HG02798 (cell line): ENCODE measurements around the gene SRPX.

ENCODE experiments used
- ATAC-seq: cut with Tn5 transposase; IDR thresholded peaks from one replicate; pipeline ENCODE4 v1.9.1; 2021; ENCODE audit warnings: mild to moderate bottlenecking; ENCODE audit not compliant: unreplicated experiment, poor library complexity

The SRPX gene

DNA sequence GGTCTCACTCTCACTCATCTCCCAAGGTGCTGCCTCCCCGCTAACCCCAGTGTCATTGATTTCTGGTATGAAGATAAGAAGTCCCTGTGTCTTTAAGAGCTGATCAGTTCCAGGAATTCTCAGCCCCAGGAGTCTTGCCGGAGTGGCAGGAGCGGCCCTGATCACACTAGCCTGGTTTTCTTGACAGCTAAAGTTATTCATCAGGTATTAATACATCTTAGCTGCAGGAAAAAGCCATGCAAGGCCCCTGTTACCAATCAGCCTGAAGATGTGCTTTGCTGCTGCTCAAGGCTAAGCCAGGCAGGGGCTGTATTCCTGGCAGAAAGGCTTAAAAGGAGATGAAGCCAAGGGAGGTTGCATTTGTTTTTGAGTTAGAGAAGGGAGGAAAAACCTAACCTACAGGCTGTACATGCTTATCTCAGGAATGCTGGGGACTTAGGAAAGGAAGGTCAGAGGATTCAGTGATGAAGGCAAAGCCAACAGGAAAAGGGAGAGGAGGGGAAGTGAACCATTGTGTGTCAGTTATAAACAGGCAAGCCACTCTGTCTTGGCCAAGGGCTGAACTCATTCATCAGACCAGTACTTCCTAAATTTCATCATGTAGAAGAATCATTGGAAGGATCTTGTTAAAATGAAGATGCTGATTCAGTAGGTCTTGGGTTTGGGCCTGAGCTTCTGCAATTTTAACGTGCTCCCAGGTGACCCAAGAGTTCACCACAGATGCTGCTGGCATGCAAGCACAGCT lies 8.6 kb downstream of the SRPX start:
- ATAC-seq = no peak

DNA sequence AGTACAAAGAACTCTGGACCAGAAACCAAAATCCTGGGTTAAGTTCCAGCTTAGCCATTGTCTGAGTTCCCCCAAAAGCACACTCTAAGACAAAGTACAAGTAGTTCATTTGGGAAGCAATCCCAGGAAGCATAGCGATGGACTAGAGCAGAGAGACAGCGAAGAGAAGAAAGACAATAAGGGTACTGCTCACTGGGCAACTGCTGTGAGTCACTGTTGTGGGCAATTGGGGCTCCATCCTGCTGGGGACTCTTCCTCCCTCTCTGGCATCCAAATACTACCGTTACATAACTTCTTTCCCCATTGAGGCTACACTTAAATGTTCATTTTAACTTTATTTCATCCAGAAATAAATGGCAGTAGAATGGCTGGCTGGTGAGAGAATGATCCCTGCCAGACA lies 14.1 kb downstream of the SRPX start:
- no peak for ATAC-seq

DNA sequence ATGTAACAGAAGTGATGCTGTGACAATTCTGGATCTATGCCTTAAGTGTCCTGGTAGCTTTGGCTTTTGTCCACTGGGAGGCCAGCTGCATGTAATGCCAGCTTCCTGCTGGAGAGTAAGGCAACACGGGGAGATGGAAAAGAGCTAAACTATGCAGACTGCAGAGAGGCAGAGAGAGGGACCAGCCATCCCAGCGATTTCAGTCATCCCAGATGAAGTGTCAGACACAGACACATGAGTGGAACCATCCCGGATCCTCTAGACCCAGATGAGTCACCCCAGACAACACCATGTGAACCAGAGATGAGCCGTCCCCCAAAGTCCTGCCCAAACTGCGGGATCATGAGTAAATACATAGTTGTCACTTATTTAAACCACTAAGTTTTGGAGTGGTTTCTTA lies 14.6 kb downstream of the SRPX start:
- ATAC-seq = no peak

DNA sequence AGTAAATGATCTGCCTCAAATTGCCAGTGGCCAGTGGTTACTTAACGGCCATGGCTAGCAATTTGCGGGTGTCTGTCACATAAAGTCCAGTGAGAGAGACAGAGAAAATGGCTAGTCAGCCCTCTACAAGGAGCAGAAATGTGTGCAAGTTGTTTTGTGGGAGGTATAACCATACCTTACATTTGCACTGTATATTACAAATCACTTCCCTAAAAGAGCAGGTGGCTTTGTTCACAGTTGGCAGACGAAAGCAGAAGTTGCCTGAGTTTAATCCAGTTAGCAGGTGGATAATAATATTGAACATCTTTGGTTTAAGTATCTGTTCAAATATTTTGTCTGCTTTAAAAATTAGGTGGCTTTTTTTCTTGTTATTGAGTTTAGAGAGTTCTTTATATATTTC lies 15.6 kb downstream of the SRPX start:
- no peak for ATAC-seq

DNA sequence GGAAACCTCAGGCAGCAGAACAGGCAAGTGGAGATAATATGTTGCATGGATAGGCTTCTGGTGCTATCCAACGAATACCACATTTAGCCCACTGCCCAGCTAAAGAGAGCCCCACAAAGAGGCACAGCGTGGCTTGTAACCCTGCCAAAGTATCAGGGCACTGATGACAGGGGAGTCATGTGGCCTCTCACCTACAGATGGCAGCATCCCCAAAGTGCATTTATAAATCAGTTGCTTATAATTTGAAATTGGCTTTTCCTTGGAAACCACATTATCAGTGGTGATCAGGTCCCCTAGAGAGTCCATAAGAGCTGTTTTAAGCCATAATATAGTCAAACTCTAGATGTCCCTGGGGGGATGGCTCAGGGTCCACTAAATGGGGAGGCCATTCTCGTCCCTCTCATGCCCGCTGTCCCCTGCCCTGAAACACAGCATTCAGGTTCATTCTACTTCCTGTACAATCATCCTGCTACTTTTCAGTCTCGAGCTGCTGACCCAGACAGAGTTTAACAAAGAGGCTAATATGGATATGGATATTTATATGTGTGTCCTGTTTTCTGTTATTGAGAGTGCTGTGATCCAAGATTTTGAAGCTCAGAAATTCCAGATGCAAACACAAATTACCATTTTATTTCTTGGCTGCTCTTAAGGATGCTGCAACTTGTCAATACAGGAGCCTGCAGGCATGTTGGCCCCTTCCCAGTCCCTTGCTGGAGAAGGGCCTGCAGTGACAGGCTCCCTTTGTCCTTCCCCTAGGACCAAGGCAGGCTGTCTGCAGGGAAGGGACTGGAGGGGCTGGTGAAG lies 28.5 kb downstream of the SRPX start:
- no peak for ATAC-seq

DNA sequence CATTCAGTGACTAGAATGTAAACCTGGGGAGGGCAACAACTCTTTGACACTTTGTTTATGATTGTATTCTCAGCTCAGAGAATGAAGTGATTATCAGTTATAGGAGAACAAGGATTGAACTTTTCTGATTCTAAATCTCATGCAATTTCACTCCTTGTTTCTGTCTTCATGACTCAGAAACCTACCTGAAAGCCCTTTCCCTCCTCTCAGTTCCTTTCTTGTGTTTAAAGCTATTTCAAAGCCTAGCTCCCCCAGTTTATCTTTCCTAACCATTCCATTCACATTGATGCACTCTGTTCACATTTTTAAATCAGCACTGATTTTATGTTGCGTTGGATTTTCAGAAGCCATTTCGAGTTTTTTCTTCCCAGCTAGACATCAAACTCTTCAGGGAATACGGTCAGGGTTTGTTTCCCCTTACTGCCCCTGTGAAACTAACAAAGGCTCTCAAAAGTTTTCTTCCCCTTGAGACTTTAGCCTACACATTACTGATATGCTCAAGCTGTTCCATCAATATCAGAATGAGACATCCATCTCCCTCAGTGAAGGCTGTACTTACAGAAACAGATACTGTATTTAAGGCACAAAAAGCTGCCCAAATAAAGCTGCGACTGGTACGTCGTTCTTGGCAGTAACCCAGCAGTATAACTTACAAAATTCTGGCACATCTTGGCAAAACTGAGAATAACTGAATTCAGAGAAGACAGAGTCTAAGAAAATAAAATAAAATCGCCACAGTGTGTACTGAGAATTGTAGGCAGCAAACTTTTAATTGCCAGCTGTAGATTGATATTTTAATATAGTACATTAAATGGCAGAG lies 31.0 kb downstream of the SRPX start:
- no peak for ATAC-seq

DNA sequence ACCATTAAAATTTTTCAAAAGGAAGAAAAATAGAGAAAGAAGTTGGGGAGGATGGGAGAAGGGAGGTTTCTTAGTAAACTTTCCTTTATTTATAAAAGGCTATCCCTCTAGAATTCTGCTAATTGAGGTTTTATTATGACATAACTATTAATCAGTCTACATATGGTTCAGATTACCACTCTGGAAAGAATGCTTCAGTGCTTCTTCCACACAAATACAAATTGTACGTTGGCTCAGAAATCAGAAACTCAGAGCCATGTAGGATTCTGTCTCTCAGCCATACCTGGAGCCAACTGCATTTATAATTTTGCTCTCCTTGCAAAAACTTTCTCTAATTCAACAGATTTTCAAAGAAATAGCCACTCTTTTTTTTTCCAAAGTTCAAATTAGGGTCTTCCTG lies 37.1 kb downstream of the SRPX start:
- no peak for ATAC-seq

DNA sequence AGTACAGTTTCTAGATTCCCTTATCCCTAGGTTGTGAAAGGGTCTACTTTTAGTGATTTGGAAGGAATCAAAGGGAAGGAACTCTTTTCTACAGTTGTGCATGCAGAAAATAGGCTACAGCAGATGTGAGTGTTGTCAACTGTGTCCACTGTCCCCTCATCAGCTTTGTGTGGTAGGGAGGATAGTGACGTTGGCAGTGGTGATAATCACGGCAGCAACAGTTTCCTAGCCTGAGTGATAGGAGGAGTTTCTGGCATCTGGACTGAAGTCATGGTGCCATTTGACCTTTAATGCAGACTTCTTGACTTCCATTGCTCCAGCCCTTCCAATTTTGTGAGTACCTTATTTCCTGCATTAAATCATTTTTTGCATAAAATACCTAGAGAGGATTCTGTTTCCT lies 39.3 kb downstream of the SRPX start:
- ATAC-seq = no peak

DNA sequence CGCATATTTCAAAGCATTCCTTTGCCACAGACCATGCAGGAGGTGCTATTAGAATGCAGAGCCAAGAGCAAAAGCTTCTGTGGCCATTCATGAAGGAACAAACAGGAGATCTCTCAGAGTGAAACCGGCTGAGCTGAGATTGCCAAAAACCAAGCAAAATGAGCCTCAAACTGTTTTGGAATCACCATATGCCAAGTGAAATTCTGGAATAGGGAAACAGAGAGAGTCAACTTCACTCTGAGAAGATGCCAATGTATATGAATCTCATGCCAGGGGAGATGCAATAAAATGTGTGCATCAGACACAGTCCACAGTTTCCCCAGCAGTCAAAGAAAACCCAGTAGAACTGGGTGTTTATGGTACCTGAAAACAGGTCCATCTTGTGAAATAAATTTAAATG lies 42.3 kb downstream of the SRPX start:
- no peak for ATAC-seq

DNA sequence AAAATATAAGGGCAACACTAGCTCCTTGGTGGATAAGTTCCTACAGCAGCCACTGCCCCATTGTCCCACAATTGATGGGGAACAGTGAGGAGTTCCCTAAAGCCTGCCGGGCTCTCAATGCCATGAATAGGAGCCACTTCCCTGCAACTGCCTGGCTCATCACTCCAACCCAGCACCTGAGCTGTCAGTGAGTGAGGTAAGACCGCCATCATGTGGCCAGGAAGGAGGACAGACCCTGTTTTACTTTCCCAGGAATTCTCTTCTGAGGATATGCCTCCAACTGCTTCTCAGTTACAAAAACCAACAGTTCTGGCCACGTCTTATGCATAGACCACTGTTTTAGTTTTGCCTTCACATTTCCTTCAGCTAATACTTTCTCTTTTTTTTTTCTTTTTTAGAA lies 45.5 kb downstream of the SRPX start:
- no peak for ATAC-seq

DNA sequence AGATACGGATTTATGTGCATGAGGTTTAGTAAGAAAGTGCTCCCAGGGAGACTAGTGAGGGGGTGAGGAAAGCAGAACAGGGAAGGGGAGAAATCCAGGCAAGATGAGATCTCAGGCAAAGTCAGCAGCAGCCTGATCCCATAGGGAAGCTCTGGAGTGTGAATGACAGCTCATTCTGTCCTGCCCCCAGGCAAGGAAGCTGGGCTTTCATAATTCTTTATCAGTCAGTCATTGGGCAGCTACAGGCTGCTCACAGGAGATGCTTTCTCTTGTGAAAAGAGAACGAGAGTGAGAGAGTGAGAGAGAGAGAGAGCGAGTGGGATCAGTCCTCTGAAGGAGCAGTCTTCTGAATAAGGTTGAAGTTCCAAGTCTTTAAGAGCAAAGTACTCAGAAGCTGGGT lies 48.1 kb downstream of the SRPX start:
- no peak for ATAC-seq

DNA sequence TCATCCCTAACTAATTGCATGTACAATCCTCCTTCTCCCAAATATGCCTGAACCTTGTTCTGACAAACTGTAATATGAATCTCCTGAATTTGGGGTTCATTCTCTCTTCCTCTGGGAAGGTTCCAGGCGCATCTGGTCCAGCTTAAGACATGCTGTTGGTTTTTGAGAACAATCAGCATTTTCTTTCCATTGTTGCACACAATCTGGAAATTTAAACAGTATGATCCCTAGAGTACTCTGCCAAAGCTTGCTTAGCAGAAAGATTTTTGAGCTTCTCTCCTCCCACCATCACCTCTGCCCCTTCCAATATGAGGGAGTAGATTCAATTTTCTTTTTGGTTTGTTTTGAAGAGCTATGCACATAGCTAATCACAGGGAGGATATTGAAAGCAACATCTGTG lies 50.1 kb downstream of the SRPX start:
- ATAC-seq = no peak

DNA sequence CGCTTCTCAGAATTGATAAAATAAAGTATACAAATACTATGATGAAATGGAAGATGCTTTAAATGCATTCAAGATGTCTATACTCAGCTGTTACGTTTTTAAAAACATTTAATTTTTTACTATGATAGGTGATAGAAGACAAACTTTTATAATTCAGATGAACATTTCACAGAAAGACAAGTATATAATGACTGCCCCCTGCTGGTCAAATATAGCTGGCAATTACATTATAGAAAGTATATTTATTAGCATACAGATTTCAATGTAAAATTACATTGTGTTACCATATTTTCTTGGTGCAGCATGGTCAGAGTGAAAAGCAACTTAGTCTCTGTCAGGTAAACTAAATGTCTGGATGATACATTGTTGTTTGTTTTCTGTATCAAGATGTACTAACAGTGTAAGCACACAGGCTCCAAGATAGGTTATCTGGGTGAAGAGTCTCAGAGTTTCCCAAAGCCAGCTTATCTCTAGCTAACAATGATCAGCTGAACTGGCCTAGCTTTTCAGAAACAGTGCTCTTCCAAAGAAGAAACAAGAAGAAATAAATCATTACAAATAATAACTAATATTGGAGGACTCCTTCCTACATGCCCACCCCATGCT lies 54.1 kb downstream of the SRPX start:
- no peak for ATAC-seq

DNA sequence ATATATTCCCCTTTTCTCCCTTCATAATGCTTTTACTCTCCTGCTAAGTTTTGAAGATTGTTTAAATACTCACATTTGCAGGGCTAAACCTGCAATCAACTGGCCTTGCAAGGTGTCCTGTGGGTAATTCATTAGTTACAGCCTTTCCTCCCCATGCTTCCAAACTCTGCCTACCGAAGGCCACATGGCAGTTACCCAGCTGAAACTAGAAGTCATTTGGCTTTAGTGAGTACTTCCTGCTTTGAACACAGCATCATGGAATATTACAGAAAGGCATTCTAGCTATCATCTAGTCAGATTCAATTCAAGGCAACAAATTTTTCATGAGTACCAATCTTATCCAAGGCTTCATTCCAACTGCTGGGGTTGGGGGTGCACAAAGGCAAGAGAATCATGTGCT lies 55.6 kb downstream of the SRPX start:
- no peak for ATAC-seq

DNA sequence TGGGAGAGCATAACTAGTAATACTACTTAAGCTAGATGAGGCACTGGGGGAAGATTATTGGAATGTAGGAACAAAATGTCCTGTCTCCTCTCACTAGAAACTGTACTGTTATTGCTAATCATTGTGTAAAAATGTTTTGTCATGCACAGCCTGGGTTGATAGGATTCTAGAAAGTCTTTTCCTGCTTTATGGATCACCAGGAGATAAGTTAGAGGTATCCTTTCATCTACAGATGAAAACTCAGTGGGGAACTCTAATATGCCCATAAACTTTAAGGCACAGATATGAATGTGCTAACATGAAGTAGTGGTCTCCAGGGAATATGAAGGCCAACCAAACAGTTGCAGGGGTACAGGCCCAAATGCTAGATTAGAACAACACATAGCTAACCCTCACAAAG lies 57.5 kb downstream of the SRPX start:
- ATAC-seq = no peak

DNA sequence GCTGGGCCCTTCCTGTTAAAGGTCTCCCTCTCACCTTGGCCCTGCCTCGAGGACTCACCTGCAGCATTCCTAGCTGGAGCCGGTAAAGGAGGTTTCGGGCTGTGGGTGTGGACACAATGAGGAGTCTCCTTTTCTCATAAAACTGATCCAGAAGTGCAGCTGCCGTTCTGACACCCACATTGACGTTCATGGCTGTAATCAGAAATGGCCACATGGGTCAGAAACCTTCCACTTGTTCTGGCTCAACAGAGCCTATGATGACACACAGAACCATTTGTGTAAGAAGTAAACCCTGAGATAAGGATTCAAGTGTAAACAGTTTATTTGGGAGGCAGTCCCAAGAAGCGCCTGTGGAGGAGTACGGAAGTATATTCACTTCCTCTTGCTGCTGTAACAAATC lies 63.8 kb downstream of the SRPX start:
- no peak for ATAC-seq

DNA sequence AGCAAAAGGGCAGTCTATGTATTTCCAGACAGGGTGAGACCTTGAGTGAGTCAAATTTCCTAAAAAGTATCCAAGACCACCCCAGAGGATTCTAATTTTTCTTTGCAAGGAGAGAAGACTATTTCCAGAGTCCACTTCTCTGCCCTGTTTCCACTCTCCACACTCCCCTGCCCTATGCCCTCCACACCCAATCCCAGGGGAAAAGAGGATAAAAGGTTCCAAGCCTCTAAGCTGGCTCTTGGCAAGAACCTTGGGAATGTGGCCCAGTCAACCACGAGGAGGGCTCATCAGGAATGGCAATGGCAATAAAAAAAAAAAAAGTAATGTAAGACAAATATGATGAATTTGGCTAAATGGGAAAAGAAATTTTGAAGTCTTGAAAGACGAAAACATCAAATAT lies 65.9 kb downstream of the SRPX start:
- no peak for ATAC-seq

DNA sequence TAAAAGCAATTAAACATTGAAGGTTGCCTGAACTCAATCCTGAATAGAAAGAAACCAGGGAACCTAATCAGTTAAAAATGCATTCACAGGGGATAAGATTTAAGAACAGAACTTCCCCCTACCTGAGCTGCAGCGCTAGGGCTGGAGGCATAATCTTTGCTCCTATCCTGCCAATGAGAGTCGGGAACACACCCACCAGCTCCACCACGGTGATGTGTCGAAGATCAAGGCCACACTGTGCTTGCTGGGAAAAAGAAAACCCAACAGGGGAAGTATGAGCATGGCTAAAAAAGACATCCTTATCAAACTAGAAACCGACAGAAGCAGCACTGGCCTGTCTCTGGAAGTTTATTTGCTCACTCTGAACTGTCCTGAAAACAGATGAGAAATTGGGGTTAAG lies 66.3 kb downstream of the SRPX start:
- ATAC-seq = no peak

DNA sequence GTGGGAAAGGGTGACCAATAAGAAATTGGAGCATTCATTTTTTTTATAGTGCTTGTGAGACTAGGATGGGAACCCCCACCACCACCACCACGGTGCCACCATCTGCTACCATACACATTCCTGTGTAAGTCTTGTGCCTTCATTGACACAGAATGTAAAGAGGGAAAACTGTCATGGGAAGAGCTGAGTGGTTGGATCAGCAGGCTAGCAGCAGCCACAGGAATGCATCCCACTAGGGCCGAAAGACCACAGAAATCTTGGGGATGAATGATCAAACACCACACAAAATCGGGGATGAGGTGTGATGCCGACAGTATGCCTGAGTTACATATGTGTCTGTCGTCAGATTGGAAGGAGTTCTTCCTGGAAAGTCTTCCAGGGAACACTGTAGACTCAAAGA lies 69.2 kb downstream of the SRPX start:
- no peak for ATAC-seq

DNA sequence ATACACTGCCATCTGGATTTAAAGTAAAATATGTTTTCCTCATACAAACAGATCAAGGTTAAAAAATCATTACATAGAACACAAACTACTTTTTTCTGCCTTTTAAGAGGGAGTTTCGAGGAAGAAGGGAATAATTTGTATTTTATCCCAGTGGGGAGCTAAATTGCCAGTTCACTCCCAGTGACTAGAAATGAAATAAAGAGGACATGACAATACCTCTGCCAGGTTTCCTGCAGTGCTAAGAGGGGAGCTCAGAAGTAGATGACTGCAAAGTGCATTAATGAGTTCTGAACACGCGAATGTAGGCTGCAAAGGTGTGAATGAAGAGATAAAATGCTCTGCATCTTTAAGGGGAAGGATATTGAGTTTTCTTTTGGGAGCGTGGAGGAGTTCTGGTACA lies 69.7 kb downstream of the SRPX start:
- no peak for ATAC-seq

DNA sequence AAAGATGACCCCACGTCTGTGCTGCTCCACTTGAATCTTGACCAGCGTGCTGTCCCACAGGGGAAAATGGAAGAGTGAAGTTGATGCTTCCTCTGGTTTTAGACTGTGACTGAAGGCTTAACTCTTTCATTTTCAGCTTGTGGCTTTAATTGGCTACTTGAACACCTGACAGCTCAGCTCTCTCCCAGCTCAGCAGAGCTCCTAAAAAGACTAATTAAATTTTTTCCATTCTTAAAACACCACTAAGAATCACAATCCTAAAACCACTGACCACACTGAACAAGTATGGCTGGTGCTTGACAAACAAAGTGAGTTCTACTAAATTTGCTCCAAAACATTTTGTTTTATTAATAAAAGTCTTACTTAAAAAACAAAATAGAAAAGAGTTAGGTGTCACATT lies 71.7 kb downstream of the SRPX start:
- ATAC-seq = no peak
